Measurements from ENCODE around the gene SETD5.
A peak's percentile ranks its signal among the peaks of the same experiment; 100 is the strongest.

Gene SETD5

GRCh38 chr3:9390265-9390888 is 7.0 kb upstream of the SETD5 start:
- no peak for DNase-seq

DNA sequence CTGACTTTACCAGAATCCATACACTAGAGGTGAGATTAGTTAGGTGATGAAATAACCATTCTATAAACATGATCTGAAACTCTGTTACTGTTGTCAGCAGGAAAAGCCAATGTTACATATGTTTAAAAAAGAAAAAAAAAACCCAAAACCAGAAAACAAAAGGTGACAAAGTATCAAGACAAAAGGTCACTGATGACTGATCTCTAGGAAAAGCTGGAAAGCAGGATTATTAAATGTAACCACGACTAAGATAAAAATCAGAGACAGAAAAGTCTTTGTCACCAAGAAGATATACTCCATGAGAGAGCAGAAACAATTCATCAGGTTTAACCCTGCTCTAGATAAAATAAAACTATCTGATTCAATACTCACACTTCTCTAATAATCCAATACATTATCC is 5.4 kb upstream of the SETD5 start:
- no peak for DNase-seq

DNA sequence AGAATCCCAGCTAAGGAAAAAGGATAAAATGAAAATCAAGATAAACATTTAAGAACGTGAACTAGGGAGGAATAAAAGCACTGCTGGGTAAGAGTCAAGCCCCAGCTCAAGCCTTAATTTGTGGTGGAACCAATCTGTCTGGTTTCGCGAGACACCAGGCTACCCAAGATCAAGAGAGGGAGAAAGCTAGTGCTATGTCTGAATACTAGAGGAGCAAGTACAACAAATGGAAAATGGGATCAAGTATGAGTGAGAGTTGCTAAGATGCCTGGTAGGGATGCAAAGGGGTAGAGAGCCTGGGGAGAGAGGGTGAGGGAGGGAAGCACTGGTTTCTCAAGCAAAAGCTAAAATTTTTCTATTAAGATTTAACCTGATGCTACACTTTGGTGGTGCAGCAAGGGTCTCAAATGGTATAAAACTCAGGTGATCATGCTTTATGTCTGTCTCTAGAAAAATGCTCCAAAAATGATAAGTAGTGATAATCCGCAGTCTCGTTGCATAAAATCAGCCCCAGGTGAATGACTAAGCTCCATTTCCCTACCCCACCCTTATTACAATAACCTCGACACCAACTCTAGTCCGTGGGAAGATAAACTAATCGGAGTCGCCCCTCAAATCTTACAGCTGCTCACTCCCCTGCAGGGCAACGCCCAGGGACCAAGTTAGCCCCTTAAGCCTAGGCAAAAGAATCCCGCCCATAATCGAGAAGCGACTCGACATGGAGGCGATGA is 1.7 kb upstream of the SETD5 start:
- DNase-seq = no peak

DNA sequence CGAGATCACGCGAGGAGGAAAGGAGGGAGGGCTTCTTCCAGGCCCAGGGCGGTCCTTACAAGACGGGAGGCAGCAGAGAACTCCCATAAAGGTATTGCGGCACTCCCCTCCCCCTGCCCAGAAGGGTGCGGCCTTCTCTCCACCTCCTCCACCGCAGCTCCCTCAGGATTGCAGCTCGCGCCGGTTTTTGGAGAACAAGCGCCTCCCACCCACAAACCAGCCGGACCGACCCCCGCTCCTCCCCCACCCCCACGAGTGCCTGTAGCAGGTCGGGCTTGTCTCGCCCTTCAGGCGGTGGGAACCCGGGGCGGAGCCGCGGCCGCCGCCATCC is 1.1 kb upstream of the SETD5 start:
- DNase-seq = peak in 1 of 2 donors; percentile 76

GRCh38 chr3:9396632-9397331 is 633 bp upstream of the SETD5 start:
- DNase-seq = peak; percentile 97 to 99

DNA sequence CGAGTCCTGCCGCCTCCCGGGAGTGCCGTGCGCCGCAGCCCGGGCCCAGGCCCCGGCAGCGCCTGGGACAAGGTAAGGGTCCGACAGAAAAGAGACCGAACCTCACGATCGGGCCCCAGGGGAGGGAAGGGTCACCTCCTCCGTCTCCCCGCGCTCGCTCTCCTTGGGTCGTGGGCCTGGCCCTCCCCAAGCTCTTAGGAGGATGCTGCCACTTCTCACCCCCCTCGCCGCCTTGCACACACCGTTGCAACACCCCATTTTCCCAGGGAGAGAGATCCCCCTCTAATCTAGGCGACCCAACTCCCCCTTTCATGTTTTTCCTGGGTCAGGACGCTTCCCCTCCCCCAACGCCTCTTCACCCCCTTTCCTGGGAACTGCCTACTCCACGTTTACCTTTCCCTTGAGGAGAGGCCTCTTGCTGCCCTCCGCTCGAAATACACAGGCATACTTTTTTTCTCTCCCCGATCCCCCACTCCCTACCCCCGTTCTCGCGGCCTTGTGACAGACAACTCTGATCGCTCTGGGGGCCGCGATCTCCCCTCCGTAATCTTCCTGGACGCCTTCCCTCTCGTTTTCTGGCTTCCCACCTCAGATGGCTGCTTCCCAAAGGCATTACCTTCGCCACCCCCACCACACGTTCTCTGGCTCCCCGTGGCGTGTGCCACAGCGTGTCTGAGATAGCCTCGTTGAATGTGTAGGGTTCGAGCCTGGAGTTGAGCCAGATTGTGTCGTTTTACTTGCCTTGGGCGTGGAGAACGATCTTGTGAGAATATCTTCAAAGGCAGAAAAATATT is 688 bp downstream of the SETD5 start:
- no peak for DNase-seq

- DNase-seq = peak in 1 of 2 donors; percentile 15
These were observed 1.4 kb downstream of the SETD5 start for GRCh38 chr3:9398700-9399336.

DNA sequence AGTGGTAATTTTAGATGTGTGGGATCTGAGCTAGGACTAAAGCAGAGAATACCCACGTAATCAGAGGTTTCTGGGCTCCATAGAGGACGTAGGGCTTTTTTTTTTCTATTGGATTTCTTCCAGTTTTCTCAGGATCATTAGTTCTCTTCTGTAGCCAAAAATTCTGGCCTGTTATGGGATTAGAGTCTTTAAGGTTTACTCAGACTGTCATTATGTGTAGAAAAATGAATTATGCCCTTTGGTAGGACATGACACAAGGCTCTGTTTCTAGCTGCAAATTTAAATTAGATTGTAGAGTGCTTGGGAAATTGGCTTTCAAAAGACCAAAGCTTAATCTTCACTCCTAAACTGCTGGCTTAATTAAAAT is 1.9 kb downstream of the SETD5 start:
- no peak for DNase-seq

- DNase-seq = peak in 1 of 2 donors; percentile 36
These were observed 2.3 kb downstream of the SETD5 start for GRCh38 chr3:9399746-9400145.

DNA sequence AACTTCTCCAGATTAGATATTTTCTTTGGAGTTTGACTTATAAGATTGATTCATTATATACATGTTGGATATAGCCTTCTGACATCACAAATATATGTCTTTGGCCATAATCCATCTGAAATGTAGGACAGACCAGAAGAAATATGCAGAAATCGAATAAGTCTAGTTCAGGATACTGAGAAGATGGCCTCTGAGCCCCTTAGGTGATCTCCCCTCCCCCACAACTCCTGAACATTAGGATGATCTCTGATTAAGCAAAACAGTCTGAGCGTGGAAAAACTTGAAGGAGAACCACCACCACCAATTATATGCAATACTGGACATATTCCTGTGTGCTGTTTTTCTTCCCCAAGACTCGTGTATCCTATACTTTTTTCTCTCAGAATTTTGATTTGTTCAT is 3.2 kb downstream of the SETD5 start:
- DNase-seq = no peak

DNA sequence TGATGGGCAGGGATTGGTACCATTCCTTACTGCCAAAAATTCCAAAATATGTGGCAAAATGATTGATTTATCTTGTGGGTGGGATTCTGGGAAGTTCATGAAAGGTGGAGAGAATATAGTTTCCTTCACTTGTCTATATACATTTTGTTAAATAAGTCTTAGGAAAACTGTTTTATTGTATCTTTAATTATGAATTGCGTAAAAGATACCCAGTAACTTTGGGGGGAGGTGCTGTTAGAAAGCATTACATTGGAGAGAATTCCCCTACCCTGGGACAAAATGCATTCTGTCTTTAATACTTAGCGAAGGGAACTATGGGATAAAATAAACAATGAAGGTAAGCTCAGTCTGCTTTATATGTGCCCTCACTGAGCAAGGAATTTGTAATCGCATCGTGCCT is 4.6 kb downstream of the SETD5 start:
- no peak for DNase-seq

DNA sequence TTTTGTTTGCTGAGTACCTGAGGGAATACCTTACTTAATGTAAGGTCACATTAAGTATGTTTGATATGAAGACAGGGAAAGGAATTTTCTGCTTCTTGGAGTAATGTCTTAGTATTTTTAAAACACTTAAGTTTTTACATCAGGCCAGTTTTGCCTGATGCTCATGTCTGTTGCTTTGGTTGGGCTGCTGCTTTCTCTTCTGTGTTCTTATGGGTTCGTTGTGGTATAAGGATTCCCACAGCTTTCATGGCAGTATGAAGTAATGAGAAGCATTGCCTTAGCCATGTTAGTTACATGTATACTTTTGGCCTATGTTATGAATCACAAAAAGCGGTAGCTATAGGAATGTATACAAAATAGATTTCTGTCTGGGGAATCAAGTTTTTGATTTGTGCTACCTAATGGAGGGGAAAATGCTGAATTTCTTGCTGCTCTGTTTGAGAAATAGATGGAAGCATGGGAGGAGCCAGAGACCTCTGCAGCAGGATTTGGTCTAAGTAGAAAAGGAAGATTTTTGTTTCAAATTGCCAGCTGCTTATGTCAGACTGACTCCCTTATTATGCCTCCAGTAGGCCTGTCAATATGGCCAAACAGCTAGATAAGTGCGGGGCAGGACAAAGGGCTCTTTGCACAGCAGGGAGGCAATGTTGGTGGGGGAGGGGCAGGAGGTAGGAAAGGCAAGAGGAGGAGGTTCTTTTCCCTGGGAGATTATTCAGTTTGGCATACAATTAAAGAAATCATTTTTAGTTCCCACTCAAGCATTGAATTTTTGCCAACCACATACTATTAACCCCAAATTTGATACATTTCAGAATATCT is 5.2 kb downstream of the SETD5 start:
- DNase-seq = no peak

- DNase-seq = no peak
These were observed 6.0 kb downstream of the SETD5 start for GRCh38 chr3:9403463-9403862.

DNA sequence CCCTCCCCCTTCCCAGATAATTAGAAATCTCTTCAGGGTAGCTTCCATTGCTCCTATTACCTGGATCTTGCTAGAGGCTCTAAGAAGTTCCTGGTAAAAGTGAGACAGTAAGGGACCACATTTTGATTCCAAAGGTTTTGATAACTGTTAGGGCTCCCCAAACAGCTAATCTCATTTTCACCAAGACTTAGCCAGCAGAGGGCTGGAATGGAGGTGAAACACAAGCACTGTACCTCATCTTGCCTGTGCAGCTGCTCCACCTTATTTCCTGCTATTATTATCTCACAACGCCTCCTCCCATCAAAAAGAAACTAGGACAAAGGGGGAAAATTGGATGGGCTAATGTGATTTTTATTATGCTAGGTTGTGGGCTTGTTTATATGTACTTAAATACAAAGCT is 7.3 kb downstream of the SETD5 start:
- no peak for DNase-seq

GRCh38 chr3:9405756-9406155 is 8.3 kb downstream of the SETD5 start:
- DNase-seq = no peak

DNA sequence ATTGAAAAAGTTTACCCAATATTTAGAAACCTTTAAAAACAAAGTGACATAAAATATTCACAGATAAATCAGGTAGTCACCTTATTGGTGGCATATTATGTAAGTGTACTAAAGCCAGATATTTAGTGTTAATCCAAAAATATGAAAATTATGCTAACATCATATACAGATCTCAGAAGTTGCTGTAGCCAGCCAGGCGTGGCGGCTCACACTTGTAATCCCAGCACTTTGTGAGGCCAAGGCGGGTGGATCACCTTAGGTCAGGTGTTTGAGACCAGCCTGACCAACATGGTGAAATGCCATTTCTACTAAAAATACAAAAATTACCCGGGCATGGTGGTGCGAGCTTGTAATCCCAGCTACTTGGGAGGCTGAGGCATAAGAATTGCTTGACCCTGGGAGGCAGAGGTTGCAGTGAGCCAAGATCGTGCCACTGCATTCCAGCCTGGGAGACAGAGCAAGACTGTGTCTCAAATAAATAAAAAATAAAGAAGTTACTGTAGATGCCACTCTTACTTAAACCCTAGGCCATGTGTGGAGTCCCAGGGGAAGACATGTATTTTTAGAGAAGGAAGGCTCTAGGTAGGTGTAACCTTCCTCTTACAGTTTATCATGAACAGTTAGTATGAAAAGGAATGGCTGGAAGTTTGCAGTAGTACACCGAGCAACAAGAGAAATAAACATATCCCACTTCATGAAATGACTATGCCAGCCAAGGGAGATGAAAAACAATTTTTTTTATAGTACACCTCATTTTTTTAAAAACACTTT is 9.6 kb downstream of the SETD5 start:
- no peak for DNase-seq

DNA sequence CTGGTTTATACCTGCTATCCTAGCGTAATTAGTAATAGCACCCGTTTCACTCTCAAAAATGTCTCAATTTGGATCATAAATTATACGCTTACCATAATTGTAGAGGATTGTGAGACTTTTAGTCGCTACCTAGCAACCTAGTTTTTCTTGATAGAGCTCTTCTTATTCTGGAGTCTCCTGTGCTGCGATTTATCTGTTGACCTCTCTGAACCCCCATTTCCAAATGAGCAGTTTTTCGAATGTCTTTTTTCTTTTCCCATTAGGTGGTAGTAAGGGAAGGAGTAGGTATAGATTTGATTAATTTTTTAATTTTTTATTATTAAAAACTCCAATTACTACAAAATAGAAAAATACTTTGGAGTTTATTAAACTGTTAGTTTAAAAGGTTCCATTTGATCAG is 10.6 kb downstream of the SETD5 start:
- DNase-seq = no peak

GRCh38 chr3:9408546-9408945 is 11.1 kb downstream of the SETD5 start:
- no peak for DNase-seq

- DNase-seq = peak in 1 of 2 donors; percentile 54
These were observed 12.8 kb downstream of the SETD5 start for GRCh38 chr3:9409981-9410854.

DNA sequence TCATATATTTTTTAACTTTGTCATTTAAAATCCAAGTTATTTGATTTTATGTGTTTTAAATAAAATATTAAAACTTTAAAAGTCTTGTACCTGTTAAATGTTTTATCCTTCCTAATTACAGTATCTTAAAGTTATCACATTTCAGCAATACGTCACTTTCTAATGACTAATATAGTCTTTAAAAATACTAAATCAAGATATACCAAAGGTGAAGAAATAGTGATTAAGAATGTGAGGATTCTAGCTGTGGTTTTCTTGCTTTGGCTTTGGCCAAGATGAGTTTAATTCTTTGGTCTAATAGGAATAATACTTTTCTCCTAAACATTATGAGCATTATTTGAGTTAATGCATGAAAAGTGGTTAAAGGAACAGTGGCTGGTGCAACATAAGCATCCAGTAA is 13.9 kb downstream of the SETD5 start:
- no peak for DNase-seq
